ENCODE data around the gene PAX5. TPM values are rescaled to one million over a fixed set of nuclear protein-coding genes. Genes with fewer than 3 reads are reported as not detected.
A peak's percentile ranks its signal among the peaks of the same experiment; 100 is the strongest.

Gene PAX5
- total RNA-seq, 4 donors from 2014 or later, result 0.55 TPM; not detected in 3

DNA sequence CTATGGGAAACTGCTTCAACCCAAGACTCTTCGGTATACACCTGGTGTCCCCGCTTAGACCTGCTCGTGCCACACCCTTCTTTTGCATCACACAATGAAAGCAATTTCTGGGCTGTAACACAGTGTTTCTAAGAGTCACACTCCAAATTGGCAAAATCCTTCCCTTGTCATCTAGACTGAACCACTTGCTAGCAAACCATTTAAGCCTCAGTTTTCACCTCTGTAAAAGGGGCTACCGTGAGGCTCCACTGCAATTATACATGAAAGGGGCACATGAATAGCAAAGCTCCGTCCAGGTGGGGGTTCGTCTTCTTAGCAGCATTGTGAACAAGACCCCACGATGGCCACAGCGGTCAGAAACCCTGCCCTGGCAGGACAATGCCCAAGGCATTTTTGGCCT lies 166.8 kb downstream of the PAX5 start:
- Histone ChIP-seq H3K27ac (no peak overlapping the region), H3K4me1 (no peaks in the 10 kb centered on the region), H3K4me3 (no peak overlapping the region), H3K9me3 (no peaks in the 10 kb centered on the region), H3K27me3 (no peaks in the 10 kb centered on the region), H3K36me3 (no peaks in the 10 kb centered on the region)
- TF ChIP-seq POLR2A (IDR thresholded peaks at IDR 0.05), result no peak
- TF ChIP-seq, protein P1, sequence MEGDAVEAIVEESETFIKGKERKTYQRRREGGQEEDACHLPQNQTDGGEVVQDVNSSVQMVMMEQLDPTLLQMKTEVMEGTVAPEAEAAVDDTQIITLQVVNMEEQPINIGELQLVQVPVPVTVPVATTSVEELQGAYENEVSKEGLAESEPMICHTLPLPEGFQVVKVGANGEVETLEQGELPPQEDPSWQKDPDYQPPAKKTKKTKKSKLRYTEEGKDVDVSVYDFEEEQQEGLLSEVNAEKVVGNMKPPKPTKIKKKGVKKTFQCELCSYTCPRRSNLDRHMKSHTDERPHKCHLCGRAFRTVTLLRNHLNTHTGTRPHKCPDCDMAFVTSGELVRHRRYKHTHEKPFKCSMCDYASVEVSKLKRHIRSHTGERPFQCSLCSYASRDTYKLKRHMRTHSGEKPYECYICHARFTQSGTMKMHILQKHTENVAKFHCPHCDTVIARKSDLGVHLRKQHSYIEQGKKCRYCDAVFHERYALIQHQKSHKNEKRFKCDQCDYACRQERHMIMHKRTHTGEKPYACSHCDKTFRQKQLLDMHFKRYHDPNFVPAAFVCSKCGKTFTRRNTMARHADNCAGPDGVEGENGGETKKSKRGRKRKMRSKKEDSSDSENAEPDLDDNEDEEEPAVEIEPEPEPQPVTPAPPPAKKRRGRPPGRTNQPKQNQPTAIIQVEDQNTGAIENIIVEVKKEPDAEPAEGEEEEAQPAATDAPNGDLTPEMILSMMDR (IDR thresholded peaks at IDR 0.05), result no peak
- DNase-seq, result no peak
- intact Hi-C loops (cut with DNase I; ENCODE audit: low total_unique reads), result no loop called here

DNA sequence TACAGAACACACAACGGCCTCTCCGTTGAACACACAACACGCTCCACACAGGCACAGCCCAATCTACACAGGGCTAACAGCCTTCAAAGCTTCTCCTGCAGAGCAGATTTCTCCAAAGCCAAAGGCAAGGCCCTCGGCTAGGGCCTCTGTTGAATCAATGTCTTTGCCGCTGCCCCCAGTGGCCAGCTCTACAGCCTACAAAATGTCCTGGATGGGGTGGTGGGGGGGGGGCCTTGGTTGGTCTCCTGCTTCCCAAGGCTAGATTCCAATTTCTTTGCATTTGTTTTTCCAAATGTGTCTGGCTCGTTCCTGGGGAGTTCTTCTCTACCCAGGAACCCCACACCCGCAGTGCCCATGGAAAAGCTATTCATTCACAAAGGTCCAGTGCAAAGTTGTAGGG lies 167.2 kb downstream of the PAX5 start:
- intact Hi-C loops (cut with DNase I; ENCODE audit: low total_unique reads), result no loop called here
- no peak for DNase-seq
- Histone ChIP-seq H3K27ac (no peak overlapping the region), H3K9me3 (no peaks in the 10 kb centered on the region), H3K27me3 (no peaks in the 10 kb centered on the region), H3K4me1 (no peaks in the 10 kb centered on the region), H3K4me3 (no peak overlapping the region), H3K36me3 (no peaks in the 10 kb centered on the region)
- no peak for TF ChIP-seq POLR2A (IDR thresholded peaks at IDR 0.05)

DNA sequence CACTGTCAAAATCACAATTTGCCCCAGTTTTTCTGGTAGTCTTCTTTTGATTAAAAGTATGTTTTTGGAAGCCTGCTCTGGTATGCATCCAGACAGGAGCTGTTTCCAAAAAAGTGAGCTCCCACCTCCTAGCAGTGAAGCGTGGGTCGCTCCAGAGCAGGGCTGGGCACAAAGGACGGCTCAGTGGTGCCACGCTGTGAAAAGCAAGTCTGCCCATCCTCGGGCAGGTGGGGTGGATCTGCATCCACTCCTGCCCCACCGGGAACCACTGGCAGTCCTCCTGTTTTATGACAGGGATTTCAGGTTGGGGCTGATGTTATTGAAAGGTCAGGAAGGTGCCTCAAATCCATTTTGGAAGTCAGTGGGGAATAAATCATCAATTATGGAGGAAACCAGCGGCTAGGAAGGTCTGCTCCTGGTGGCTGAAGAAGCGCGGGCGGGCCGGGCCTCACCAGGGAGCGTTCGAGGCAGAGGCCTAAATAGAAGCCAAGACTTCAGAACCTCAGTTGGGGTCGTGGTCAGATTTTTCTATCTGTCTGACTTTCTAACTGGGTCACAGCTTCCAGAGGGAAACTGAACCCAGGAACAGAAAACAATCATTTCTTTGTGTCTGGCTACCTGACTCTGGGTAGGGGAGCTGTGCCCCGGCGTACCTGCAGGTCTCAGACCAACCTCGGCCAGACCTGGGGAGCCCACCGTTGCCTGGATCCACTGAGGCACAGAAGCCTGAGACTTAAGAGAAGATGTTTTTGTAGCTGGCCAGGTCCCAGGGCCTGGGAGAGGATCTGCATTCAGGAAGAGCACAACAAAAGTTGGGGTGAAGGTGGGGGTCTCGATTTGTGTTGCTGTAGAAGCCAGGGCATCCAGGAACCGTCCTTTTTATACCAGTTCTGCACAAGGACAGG lies 168.1 kb downstream of the PAX5 start:
- TF ChIP-seq POLR2A (IDR thresholded peaks at IDR 0.05), result no peak
- TF ChIP-seq, protein P1 (IDR thresholded peaks at IDR 0.05), result no peak

DNA sequence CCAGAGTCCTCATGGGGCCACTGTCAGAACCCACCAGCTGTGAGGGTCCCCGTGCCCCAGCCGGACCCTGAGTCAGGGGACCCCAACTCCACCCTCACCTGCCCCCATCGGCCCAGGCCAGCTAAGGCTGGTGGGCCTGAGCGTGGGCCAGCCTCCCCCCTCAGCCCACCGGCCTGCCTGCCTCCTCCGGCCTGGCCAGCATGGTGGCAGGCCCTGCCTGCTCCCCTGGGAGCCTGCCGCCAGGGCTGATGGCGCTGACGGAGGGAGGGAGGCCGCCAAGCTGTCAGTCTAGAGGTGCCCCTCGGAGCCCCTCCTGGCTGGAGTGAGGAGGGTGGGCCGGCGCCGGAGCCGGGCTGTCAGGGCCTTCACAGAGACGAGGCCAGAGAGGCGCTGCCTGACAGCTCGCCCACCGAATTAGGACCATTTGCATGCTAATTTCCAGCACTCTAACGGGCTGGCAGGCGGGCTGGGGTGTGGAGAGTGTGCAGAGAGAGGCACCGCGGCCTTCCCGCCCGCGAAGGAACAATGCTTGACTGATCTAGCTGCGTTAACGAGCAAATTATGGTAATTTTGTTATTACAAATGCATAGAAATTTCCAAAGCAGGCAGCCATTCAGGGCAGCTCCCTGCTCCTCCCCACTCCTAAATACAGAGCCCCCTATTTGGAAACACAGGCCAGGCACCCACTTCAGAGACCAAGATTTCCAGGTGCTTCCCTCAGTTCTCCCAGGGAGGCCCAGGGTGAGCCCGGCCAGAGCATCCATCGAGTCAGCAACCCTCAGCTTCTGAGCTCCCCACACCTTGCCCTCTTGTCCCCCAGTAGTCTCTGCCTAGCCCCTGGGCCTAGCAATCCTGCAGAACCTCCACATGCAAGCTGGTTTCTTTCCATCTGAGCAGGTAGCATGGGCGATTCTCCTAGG lies 169.3 kb downstream of the PAX5 start:
- Histone ChIP-seq H3K36me3 (no peaks in the 10 kb centered on the region), H3K27ac (no peak overlapping the region), H3K4me1 (no peaks in the 10 kb centered on the region), H3K4me3 (no peak overlapping the region), H3K27me3 (no peaks in the 10 kb centered on the region), H3K9me3 (no peaks in the 10 kb centered on the region)
- DNase-seq, result no peak
- TF ChIP-seq, protein P1 (IDR thresholded peaks at IDR 0.05), result no peak
- TF ChIP-seq POLR2A (IDR thresholded peaks at IDR 0.05), result no peak
- intact Hi-C loops (cut with DNase I; ENCODE audit: low total_unique reads), result no loop called here

More for the DNA sequence above, 168.1 kb downstream of the PAX5 start:
- H3K27me3 ChIP-seq, result no peaks in the 10 kb centered on the region
- H3K4me3 ChIP-seq, result no peak overlapping the region
- H3K36me3 ChIP-seq, result no peaks in the 10 kb centered on the region
- H3K4me1 ChIP-seq, result no peaks in the 10 kb centered on the region
- no peak overlapping the region for H3K27ac ChIP-seq
- no peaks in the 10 kb centered on the region for H3K9me3 ChIP-seq
- no peak for DNase-seq
- intact Hi-C loops (cut with DNase I; ENCODE audit: low total_unique reads), result no loop called here

DNA sequence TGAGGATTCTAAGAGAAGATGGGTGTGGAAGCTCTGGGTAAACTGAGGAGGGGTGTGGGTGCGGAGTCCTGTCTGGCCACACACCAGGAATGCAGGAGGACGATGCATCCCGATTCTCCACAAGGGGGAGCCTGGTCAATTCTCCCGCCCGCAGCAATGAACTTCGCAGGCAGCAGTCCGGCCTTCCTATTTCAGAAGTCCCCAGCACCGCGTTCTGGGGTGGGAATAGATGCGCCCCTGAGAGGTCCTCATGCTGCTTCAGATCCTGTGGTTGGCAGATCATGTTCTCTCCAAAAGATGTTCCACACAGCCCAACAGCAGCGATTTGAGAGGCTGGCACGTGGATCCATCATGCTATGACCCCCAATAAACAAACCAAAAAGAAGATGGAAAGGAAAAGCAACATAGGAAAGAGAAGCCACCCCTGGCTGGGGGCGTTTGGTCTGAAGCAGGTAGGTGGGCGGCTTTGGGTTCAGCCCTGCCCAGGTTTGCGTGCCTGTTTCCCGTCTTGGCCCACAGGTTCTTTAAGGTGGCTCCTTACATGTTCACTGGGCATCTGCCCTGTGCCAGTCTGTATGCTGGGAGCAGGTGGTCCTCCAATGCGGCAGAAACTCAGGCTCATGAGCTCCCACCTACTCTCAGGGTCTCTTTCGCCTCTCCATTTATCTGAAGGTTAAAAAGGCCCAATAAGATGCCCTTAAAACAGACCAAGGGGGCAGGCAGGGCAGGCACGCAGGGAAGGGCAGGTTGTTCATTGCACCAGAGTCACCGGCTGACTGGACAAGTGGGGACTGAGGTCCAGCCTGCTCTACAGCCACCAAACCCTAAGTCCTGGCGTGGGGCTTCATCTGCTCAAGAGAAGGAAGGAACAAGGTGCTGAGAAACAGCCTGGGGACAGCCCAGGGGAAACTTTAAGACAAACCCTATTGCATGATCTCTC lies 171.6 kb downstream of the PAX5 start:
- TF ChIP-seq, protein P1 (IDR thresholded peaks at IDR 0.05), result peak in 1 of 4 experiments; percentile 29
- TF ChIP-seq POLR2A (IDR thresholded peaks at IDR 0.05), result no peak
- no peak for DNase-seq
- no peaks in the 10 kb centered on the region for H3K4me1 ChIP-seq
- intact Hi-C loops (cut with DNase I; ENCODE audit: low total_unique reads), result no loop called here
- H3K36me3 ChIP-seq, result no peaks in the 10 kb centered on the region
- no peak overlapping the region for H3K27ac ChIP-seq
- no peak overlapping the region for H3K4me3 ChIP-seq
- no peaks in the 10 kb centered on the region for H3K9me3 ChIP-seq
- H3K27me3 ChIP-seq, result no peaks in the 10 kb centered on the region

Data from uterus (tissue), 4 donors.